Measurements from ENCODE around the gene NRG2. TPM values are rescaled to one million over a fixed set of nuclear protein-coding genes. Genes with fewer than 3 reads are reported as not detected.

Gene NRG2
- total RNA-seq, 1 experiment from 2014 or later: 0.59 TPM

DNA sequence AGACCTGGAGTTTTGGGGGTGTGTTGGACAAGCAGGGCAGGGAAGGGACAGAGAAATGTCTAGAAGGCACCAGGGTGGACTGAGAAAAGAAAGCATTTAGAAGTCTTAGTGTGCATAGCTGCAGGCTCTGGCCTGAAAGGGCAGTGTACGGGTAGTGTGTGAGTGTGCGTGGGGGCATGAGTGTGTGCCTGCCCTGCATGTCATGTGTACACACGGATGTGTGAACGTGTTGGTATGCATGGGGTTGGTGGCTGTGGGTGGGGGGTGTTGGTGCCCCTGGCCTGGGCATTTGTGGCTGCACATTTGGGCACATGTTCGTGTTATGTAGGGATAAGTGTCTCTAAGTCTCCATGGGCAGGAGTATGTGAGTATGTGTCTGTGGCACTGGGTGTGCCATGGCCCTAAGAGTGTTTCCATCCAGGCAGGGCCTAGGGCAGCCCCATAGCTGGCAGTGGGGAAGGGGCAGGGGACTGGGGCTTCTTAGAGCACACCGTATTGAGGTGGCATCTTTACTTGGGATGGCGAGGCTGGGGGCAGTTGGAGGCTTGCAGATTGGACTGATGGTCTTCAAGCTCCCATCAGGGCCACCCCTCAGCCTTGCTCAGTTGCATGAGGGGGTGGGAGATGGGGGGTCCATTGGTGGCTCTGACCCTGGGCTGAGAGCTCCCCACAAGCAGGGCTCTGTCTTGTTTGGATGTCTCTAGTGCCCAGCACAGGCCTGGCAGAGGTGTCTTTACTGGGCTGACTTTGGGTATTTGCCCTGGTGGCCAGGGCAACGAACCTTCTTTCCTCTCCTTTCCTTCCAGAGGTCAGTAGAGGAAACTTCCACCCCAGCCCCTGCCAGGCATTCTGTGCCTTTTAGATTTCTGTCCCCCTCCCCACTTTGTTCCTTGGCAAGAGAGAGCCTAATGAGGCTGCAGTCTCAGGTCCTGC, 232.5 kb downstream of the NRG2 start:
- Mint-ChIP-seq H3K4me1 (ENCODE audit: low read depth, unreplicated experiment) (no peaks in the 10 kb centered on the region), H3K36me3 (ENCODE audit: insufficient read depth, unreplicated experiment) (no peaks in the 10 kb centered on the region), H3K27me3 (ENCODE audit: insufficient read depth, unreplicated experiment) (peaks cover 11% of the 10 kb centered on the region), H3K9me3 (ENCODE audit: unreplicated experiment) (no peaks in the 10 kb centered on the region), H3K4me3 (ENCODE audit: unreplicated experiment) (no peak overlapping the region), H3K27ac (ENCODE audit: unreplicated experiment) (no peak overlapping the region)
- peak in 1 of 2 experiments; percentile 17 for DNase-seq
- intact Hi-C loops (cut with micrococcal nuclease; ENCODE audit: unreplicated experiment): no loop called here
- no peaks in the 10 kb centered on the region for H3K36me3 ChIP-seq (ENCODE audit: control insufficient read depth, insufficient read depth, low read length)
- ChIA-PET POLR2A (no interaction called here), CTCF (no interaction called here)
- no peak overlapping the region for H3K4me3 ChIP-seq (ENCODE audit: low read depth, low read length)
- no TSS peak for BruUV-seq (replicated peaks)
- TF ChIP-seq, protein P1, sequence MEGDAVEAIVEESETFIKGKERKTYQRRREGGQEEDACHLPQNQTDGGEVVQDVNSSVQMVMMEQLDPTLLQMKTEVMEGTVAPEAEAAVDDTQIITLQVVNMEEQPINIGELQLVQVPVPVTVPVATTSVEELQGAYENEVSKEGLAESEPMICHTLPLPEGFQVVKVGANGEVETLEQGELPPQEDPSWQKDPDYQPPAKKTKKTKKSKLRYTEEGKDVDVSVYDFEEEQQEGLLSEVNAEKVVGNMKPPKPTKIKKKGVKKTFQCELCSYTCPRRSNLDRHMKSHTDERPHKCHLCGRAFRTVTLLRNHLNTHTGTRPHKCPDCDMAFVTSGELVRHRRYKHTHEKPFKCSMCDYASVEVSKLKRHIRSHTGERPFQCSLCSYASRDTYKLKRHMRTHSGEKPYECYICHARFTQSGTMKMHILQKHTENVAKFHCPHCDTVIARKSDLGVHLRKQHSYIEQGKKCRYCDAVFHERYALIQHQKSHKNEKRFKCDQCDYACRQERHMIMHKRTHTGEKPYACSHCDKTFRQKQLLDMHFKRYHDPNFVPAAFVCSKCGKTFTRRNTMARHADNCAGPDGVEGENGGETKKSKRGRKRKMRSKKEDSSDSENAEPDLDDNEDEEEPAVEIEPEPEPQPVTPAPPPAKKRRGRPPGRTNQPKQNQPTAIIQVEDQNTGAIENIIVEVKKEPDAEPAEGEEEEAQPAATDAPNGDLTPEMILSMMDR (IDR thresholded peaks at IDR 0.05; ENCODE audit: insufficient read depth in 1 of 2, low read depth in 1 of 2, low read length in 1 of 2, severe bottlenecking in 1 of 2, unreplicated experiment in 1 of 2): no peak
- H3K27me3 ChIP-seq (replicated peaks; ENCODE audit: control insufficient read depth, insufficient read depth, low read length): no peaks in the 10 kb centered on the region
- H3K4me1 ChIP-seq: no peaks in the 10 kb centered on the region
- H3K9me3 ChIP-seq: no peaks in the 10 kb centered on the region

DNA sequence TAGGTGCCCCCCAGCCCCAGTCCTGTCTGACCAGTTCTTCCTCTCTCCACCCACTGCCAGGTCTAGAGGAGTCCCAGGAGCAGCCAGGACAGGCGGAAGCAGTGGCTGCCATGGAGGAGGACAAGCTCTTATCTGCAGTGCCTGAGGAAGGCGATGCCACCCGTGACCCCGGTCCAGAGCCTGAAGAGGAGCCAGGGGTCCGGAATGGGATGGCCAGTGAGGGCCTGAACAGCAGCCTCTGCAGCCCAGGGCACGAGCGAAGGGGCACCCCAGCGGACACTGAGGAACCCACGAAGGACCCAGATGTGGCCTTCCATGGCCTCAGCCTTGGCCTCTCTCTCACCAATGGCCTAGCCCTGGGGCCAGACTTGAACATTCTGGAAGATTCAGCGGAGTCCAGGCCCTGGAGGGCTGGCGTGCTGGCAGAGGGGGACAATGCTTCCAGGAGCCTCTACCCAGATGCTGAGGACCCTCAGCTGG, 233.7 kb downstream of the NRG2 start:
- intact Hi-C loops (cut with micrococcal nuclease; ENCODE audit: unreplicated experiment): no loop called here
- Histone ChIP-seq H3K9me3 (no peaks in the 10 kb centered on the region), H3K4me3 (ENCODE audit: low read depth, low read length) (no peak overlapping the region), H3K27me3 (replicated peaks; ENCODE audit: control insufficient read depth, insufficient read depth, low read length) (no peaks in the 10 kb centered on the region), H3K36me3 (ENCODE audit: control insufficient read depth, insufficient read depth, low read length) (no peaks in the 10 kb centered on the region), H3K4me1 (no peaks in the 10 kb centered on the region)
- TF ChIP-seq, protein P1 (IDR thresholded peaks at IDR 0.05; ENCODE audit: insufficient read depth in 1 of 2, low read depth in 1 of 2, low read length in 1 of 2, severe bottlenecking in 1 of 2, unreplicated experiment in 1 of 2): no peak
- no peaks in the 10 kb centered on the region for H3K9me3 Mint-ChIP-seq (ENCODE audit: unreplicated experiment)
- H3K4me3 Mint-ChIP-seq (ENCODE audit: unreplicated experiment): no peak overlapping the region
- peaks cover 15% of the 10 kb centered on the region for H3K27me3 Mint-ChIP-seq (ENCODE audit: insufficient read depth, unreplicated experiment)
- H3K27ac Mint-ChIP-seq (ENCODE audit: unreplicated experiment): no peak overlapping the region
- H3K4me1 Mint-ChIP-seq (ENCODE audit: low read depth, unreplicated experiment): no peaks in the 10 kb centered on the region
- CTCF ChIA-PET: no interaction called here
- no TSS peak for BruUV-seq (replicated peaks)
- peak in 1 of 2 experiments; percentile 23 for DNase-seq
- POLR2A ChIA-PET: no interaction called here
- no peaks in the 10 kb centered on the region for H3K36me3 Mint-ChIP-seq (ENCODE audit: insufficient read depth, unreplicated experiment)

DNA sequence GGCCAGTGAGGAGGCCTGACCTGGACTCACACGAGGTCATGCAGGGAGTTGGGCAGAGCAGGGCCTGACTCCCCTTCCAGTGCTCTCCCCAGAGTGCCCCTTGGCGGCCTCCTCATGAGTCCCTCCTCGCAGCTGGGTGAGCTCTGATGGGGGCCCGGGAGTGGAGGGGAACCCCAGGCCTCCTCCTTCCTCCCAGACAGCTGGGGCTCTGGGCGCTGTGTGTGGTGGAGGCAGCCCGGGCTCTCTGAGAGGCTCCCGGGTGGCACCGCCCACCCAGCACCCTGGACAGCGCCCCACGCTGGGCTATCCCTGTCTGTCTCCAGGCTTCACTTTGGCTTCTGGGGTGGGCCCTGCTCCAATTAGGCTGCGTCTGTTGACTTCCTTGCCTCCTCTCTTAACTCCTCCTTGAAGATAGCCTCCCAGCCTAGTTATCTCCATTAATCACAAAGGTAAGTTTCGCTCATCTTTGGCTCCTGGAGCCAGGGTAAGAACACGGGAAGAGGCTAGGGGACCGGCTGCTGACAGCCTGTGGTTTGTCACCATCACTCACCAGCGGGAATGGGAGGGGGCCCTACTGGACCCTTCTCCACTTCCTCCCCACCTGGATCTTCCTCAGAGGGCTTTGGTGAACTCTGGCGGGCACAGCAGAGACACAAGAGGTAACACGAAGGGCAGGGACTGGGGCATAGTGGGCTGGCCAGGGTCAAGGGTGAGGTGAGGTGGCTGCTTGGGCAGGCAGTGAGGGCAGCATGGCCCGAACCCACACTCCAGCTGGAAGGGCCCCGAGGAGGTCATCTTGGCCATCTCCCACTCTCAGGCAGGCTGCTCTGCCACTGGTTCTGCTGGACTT, 234.4 kb downstream of the NRG2 start:
- H3K27me3 ChIP-seq (replicated peaks; ENCODE audit: control insufficient read depth, insufficient read depth, low read length): no peaks in the 10 kb centered on the region
- peak; percentile 32 to 65 for DNase-seq
- POLR2A ChIA-PET: no interaction called here

More for the DNA sequence above, 234.4 kb downstream of the NRG2 start:
- Histone ChIP-seq H3K4me3 (ENCODE audit: low read depth, low read length) (no peak overlapping the region), H3K36me3 (ENCODE audit: control insufficient read depth, insufficient read depth, low read length) (no peaks in the 10 kb centered on the region), H3K4me1 (no peaks in the 10 kb centered on the region), H3K9me3 (no peaks in the 10 kb centered on the region)
- CTCF ChIA-PET: no interaction called here
- Mint-ChIP-seq H3K27ac (ENCODE audit: unreplicated experiment) (no peak overlapping the region), H3K4me1 (ENCODE audit: low read depth, unreplicated experiment) (no peaks in the 10 kb centered on the region), H3K4me3 (ENCODE audit: unreplicated experiment) (no peak overlapping the region), H3K9me3 (ENCODE audit: unreplicated experiment) (no peaks in the 10 kb centered on the region), H3K36me3 (ENCODE audit: insufficient read depth, unreplicated experiment) (no peaks in the 10 kb centered on the region), H3K27me3 (ENCODE audit: insufficient read depth, unreplicated experiment) (peaks cover 15% of the 10 kb centered on the region)
- BruUV-seq (replicated peaks): no TSS peak
- intact Hi-C loops (cut with micrococcal nuclease; ENCODE audit: unreplicated experiment): no loop called here
- TF ChIP-seq, protein P1 (IDR thresholded peaks at IDR 0.05; ENCODE audit: insufficient read depth in 1 of 2, low read depth in 1 of 2, low read length in 1 of 2, severe bottlenecking in 1 of 2, unreplicated experiment in 1 of 2): no peak

All from Caco-2 (cell line).